ENCODE data around the gene ZNF653.
A peak's percentile ranks its signal among the peaks of the same experiment; 100 is the strongest.

ZNF653 gene, protein sequence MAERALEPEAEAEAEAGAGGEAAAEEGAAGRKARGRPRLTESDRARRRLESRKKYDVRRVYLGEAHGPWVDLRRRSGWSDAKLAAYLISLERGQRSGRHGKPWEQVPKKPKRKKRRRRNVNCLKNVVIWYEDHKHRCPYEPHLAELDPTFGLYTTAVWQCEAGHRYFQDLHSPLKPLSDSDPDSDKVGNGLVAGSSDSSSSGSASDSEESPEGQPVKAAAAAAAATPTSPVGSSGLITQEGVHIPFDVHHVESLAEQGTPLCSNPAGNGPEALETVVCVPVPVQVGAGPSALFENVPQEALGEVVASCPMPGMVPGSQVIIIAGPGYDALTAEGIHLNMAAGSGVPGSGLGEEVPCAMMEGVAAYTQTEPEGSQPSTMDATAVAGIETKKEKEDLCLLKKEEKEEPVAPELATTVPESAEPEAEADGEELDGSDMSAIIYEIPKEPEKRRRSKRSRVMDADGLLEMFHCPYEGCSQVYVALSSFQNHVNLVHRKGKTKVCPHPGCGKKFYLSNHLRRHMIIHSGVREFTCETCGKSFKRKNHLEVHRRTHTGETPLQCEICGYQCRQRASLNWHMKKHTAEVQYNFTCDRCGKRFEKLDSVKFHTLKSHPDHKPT

DNA sequence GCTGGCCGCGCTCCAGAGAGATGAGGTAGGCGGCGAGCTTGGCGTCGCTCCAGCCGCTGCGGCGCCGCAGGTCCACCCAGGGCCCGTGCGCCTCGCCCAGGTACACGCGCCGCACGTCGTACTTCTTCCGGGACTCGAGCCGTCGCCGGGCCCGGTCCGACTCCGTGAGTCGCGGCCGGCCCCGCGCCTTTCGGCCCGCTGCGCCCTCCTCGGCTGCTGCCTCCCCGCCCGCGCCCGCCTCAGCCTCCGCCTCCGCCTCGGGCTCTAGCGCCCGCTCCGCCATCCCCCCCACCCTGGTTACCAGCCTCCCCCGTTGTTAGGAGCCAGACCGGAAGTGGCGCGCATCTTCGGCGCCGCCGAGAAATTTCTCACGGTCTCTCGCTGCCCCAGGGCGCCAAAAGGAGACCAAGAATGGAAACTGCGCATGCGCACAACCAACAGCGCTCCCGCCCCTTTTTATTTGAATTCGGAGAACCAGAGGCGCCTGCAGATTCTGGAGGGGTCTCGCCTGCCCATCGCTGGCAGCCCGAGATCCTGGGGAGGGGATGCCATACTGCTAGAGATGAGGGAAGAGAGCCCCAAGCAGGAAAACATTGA lies at the start of gene ZNF653:
Gene ZNF653, minus strand, starts transcription at position 336 of the 597 bp plus-strand sequence. Its CDS starts 53 bp downstream, at position 283.
- peak; percentile 99 for DNase-seq

DNA sequence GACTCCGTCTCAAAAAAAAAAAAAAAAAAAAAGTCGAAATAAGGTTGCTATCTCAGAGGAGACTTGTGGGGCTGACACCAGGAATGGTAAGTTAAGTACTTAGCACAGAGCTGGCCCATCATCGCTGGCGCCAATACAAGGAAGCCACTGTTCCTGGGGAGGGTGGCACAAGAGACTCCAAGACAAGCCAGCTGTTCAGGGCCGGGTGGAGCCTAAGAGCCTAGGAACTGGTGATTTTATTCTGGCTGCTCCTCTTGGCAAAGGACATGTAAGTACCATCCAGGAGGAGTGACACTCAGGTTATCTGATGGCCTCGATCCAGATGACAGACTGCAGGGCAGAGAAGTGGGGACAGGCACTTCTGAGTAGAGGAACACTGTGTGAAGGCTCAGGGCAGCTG lies 49.6 kb upstream of the ZNF653 start:
- no peak for DNase-seq

DNA sequence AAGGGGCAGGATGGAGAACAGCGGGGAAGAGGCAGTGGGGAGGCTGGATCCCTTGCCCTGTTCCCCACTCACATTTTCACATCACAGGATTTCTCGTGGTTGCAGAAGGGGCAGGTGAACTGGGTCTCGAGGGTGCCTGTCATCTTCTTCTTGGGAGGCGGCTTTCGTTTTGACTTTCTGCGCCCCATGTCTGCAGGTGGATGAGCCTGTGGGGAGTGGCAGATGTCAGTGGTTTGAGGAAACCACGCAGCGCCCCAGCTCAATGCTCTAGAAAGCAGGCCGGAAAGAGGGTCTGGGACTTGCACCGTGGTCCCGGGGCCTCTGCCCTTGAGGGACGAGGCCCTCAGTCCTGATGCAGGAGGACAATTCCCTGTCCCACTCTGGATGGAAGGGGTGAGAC lies 48.5 kb upstream of the ZNF653 start:
- no peak for DNase-seq

DNA sequence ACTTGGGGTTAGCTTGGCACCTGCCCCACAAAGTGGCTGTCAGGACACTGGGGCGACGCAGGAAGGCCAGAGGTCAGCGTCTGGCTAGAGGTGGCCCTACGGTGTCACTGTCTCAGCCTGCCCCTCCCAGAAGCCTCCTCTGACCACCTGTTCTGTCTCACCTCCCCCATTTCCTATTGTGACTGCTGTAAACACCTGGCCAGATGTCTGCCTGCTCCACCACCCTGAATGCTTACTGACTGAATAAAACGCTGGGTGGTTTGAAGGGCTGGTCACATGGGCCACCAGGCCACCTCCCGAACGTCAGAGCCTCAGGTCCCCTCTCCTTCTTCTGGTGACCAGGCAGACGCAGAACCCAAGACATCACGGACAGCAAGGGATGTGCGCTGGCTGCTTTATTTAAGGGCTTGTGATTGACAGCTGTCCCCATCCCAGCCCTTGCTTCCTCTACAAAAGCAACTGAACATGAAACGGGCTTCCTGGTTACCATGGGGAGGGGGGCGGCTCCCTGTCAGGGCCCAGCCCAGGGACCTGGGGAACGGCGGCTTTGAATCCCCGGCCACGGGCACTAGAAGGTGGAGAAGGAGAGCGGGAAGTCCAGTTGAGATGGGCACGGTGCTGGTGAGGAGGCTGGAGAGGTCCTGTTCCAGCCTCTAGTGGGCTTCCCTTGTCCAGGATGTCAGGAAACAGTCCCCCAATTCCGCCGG lies 47.2 kb upstream of the ZNF653 start:
- DNase-seq = no peak

DNA sequence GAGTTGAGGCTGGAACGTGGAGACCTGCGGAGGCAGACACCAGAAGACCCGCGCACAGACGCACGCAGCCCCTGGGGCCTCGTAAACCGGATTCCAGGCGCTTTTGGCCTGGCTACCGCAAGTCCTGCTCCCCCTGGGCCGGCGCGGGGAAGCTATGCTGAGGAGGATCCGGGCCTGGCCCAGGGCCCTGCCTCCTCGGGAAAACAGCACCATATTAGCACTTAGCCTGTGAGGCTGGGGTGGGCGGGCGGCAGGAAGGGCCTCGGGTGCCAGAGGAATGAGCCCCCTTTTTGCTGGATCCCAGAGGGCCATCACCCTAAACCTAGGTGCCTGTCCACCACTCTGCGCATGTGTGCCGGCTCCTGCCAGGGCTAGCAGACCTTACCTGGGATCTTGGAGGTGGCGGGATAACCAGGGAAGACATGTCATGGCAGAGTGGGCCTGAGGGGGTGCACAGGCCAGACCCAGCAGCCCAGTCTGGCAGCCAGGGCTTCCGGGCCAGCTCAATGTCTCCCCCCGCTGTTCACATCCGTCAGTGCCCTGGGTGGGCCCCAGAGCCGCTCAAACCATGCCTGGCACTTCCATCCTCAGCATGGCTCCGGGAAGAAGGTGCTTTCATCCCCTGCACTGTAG lies 46.1 kb upstream of the ZNF653 start:
- no peak for DNase-seq

DNA sequence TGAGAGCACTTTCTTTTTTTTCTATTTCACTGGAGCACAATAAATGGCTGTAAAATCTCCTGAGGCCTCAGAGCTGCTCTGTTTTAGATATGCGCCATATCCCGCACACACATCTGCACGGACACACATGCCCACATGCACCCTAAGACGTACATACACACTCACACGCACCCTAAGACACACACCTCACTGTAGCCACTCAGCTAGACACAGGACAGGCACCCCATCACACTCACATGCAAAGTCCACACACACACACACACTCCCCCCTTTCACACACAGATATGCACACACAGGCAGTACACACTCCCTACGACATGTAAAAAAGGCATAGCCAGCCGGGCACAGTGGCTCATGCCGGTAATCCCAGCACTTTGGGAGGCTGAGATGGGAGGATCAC lies 44.6 kb upstream of the ZNF653 start:
- DNase-seq = no peak

DNA sequence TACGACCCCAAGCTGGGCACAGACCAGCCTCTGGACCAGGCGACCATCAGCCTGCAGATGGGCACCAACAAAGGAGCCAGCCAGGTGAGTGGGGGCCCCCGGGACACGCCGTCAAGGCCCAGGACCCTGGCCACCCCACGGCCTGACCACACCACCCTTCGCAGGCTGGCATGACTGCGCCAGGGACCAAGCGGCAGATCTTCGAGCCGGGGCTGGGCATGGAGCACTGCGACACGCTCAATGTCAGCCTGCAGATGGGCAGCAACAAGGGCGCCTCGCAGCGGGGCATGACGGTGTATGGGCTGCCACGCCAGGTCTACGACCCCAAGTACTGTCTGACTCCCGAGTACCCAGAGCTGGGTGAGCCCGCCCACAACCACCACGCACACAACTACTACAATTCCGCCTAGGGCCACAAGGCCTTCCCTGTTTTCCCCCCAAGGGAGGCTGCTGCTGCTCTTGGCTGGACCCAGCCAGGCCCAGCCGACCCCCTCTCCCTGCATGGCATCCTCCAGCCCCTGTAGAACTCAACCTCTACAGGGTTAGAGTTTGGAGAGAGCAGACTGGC lies 43.8 kb upstream of the ZNF653 start:
- no peak for DNase-seq

DNA sequence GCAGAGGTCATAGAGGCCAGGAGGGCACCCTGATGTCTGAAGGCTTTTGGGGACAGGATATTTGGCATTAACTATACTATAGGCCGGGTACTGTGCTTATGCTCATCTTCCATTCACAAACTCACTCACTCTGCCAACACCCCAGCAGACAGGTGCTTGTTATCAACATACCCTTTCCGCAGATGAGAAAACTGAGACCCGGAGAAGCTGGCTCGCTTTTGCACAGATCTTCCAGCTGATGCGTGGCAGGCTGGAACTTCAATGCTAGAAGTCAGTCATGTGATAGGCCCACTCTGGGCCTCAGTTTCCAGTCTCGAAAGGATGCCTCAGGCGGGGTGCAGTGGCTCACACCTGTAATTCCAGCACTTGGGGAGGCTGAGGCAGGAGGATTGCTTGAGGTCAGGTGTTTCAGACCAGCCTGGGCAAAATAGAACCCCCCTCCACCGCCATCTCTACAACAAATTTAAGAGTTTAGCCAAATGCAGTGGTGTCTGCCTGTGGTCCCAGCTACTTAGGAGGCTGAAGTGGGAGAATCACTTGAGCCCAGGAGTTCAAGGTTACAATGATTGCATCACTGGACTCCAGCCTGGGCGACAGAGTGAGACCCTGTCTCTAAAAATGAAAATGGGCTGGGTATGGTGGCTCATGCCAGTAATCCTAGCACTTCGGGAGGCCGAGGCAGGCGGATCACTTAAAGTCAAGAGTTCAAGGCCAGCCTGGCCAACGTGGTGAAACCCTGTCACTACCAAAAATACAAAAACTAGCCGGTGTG lies 42.5 kb upstream of the ZNF653 start:
- no peak for DNase-seq

DNA sequence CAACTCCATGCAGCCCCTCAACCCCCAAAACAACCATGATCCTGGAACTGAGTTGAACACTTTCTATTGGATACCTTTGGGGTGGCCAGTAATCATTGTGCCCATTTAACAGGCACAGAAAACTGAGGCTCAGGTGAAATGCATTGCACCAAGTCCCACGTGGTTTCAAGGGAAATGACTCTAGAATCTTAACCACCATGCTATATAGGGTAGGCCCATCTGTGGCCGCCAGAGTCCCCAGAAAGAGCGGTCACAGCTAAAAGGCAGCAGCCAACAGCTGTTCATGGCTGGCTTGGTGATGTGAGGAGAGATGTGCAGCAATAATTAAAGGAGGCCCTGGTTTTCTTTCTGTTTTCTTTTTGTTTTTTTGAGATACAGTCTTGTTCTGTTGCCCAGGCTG lies 35.6 kb upstream of the ZNF653 start:
- DNase-seq = no peak

DNA sequence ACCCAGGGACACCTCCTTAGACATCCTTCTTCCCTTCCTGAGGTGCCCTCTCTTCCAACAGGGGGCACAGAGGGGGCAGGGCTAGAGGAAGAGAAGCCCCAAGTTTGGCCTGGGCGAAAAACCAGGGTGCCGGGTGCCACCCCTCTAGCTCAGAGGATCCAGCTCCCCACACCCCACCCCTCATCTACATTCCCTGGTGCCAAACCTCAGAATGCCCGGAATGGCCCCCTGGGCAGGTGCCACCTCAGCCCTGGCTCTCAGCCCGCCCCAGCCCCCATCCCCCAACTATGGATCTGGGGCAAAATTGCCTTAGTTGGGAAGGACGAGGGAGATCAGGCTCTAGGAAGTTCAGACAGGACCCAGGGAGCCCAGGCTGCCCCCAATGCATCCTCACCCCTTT lies 35.0 kb upstream of the ZNF653 start:
- no peak for DNase-seq

DNA sequence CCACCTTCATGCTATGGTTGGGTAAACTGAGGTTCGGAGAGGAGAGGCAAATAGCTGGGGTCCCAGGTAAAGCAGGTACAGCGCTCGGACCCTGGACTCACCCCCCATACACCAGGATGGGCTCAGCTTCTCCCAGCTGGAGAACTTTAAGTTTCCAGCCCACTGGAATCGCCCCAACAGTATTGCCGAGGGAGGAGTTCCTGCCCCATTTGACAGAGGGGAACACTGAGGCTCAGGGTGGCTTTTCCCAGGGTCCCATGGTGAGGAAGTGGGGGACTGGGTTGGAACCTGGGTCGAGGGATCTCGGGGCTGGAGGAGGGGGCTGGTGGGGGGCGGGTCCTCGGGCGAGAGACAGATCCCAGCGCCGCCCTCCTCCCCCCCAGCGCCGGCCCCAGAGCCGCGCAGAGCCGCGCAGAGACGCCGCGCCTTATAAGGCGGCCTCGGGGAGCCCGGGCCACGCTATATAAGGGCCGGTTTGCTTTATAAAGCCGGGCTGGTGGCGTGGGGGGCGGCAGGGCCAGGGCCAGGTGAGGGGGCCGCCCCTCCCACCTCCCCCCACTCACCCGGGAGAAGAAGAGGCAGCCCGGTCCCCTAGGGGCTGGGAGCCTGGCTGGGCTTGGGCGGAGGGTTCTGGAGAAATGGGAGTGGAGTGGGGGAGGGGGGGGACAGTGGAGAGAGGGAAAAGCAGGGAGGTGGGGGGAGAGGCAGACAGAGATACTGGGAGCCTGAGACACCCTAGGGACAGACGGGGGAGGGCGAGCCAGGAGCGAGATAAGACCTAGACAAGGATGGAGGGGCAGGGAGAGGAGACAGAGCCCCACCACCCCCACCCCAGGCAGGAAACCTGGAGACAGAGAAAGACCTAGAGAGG lies 34.1 kb upstream of the ZNF653 start:
- DNase-seq = peak; percentile 48

DNA sequence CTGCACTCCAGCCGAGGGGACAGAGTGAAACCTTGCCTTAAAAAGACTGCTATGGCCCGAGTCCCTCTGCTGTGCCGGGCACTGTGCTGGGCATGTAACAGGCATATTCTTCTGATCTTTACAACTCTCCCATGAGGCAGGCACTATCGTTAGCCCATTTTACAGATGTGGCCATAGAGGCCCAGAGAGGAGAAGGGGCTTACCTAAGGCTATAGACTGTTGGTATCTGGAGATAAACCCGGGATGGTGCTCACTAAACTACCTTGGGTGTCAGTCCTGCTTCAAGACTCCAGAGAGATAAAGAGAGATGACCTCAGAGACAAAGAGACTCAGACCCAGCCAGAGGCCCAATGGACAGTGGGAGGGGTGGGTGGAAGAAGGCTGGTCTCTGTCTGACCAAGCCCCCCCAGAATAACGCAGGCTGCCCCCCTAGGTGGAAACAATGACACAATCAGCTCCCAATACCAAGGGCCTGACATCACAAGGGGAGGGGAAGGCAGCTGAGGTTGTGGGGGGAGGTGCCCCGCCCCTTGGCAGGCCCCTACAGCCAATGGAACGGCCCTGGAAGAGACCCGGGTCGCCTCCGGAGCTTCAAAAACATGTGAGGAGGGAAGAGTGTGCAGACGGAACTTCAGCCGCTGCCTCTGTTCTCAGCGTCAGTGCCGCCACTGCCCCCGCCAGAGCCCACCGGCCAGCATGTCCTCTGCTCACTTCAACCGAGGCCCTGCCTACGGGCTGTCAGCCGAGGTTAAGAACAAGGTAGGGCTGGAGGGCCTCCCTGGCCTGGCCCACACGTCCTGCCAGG lies 32.8 kb upstream of the ZNF653 start, which contains the start of gene CNN1:
Gene CNN1, plus strand, starts transcription at position 620 of the 805 bp plus-strand sequence. Its CDS starts 77 bp downstream, at position 697.
- DNase-seq = peak; percentile 57

DNA sequence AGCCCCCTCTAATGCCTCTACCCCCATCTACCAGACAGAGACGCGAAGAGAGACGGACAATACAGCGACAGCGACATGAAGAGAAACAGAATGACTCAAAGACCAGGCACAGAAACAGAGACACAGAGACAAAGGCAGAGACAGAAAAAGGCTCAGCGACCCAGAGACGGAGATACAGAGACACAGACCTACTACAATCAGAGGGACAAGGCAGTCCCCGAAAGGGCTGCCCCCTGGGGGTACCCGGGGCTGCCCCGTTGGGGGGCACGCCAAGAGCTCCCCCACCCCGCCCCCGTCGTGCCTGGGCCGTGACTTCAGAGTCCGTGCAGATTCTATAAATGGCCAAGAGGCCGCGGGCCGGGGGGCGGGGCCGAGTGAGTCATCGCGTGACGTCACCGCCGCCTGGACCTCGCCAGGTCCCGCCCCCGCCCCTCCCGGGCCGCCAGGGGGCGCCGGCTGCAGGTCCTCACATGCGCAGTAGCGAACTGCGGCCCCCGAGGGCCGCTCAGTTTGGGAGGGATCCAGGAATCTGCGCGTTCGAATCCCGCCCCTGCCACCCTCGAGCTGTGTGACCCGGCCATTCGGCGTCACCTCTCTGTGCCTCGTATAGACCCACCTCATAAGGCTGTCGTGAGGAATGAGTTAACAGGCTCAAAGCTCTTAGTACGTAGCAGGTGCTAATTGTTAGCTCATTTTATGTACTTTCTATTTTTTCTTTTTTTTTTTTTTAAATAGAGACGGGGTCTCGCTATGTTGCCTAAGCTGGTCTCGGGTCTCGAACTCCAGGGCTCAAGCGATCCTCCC lies 30.4 kb upstream of the ZNF653 start:
- DNase-seq = peak; percentile 93

DNA sequence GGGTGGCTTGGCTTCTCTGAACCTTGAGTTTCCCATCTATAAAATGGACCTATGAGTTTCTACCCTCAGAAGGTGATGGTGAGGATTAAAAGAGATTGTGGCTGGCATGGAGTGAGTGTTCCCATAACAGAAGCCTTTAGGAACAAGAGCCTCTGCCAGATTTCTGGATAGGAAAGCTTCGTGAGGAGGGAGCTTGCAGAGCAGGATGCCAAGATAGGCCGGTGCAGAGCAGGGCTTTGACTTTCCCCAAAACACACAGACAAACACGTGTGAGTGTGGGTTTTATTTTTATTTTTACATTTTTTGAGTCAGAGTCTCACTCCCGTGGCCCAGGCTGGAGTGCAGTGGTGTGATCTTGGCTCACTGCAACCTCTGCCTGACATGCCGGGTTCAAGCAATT lies 29.3 kb upstream of the ZNF653 start:
- no peak for DNase-seq

DNA sequence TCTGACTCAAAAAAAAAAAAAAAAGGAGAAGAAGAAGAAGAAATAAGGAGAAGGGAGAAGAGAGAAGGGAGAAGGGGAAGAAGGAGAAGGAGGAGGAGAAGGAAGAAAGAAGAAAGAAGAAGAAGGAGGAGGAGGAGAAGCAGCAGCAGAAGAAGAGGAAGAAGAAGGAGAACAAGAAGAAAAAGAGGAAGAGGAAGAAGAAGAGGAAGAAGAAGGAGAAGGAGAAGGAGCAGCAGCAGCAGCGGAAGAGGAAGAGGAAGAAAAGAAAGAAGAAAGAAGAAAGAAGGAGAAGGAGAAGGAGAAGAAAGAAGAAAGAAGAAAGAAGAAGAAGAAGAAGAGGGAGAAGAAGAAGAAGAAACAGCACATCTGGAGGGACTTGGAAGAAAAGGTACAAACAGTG lies 28.9 kb upstream of the ZNF653 start:
- no peak for DNase-seq

DNA sequence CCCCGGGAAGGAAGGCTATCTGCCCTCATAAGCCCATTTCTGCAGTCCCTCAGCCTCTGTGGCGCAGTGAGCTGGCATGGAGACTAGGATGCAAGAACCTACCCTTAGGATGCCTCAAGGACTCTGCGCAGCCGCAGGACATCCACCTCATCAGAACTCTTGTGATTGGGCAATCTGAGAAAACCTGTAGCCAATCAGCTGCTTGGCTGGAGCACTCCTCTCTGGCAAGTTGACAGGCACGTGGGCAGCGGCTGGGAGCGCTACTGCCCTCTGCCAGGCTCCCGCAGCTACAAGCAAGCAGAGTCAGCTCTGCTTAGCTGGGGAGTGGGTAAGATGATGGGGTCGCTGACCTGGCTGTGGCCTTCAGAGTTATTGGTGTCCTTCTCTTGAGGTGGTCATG lies 24.8 kb upstream of the ZNF653 start:
- peak; percentile 86 for DNase-seq

DNA sequence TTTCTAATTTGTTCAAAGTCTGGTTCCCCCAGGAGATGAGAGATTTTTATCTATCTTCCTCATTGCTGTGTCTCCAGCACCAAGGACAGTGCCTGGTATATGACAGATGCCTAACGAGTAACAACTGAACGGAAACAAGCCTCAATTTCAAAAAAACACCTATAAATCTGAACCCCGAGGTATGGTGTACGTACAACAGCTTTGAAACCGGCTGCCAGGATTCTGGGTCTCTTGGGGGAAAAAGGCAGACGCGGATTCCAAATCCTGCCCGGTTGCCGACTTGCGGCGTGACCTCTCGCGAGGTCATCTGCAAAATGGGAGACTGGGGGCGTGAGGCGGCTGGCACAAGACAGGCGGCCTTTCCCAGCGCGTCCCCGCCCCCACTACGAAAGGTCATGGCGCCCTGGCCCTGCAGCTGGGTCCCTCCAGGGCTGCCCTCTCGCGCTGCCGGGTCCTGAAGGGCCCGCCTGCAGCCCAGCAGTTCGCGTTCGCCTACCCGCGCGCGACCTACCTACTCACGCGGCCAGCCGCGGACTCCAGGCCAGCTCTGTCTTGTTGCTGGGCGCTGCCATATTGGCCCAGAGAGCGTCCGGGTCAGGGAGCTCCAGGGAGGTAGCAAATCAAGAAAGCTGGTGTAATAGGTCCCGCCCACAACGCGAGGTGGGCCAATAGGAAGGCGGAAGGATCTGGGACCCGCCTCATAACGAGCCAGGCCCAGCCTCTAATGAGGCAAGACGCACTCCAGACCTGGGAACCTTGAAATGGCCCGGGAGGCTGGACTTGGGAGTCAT lies 23.1 kb upstream of the ZNF653 start, which contains the start of gene ECSIT:
Gene ECSIT, minus strand, starts transcription at position 584 of the 791 bp plus-strand sequence. CDS start 9,964 bp downstream, outside the sequence.
- DNase-seq = peak; percentile 98

DNA sequence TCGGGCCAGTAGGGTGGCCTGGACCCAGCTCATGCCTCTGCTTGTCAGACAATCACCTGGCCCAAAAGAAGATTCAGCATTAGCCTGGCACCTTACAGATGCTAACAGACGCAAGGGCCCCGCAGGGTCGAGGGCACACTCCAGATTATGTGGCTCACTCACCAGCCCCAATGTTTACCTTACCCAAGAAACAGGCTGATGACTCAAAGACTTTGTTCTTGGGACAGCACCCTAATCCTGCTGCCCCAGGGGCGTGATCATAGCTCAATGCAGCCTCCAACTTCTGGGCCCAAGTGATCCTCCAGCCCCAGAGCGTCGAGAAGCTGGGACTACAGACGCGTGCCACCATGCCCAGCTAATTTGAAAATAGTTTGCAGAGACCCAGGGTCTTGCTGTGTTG lies 13.5 kb upstream of the ZNF653 start:
- no peak for DNase-seq

Measured in eye (tissue), 1 donor.